H1 (cell line): ENCODE results near the gene GABRR1. TPM values are rescaled to one million over a fixed set of nuclear protein-coding genes. Genes with fewer than 3 reads are reported as not detected.

Experiments used
- POU5F1 ChIP-seq: IDR thresholded peaks from 2 replicates; pipeline ENCODE4 v1.6.1; 2011; ENCODE audit warnings: low read depth, mild to moderate bottlenecking, low read length, moderate library complexity
- RFX5 ChIP-seq: IDR thresholded peaks from 2 replicates; pipeline ENCODE4 v1.6.1; 2011; ENCODE audit warnings: low read depth, low read length, improper control_type of control experiment, borderline replicate concordance
- SIX5 ChIP-seq: IDR thresholded peaks from 2 replicates; pipeline ENCODE4 v1.6.1; 2011; ENCODE audit warnings: mild to moderate bottlenecking, low read depth, low read length
- SUZ12 ChIP-seq: fragments of 200-600 bp; sonication (generic); IDR thresholded peaks from 2 replicates; pipeline ENCODE4 v1.6.1; 2012; ENCODE audit warnings: mild to moderate bottlenecking, inconsistent platforms, low read length, moderate library complexity, mixed read lengths
- TCF12 ChIP-seq: IDR thresholded peaks from 2 replicates; pipeline ENCODE4 v1.6.1; 2011; ENCODE audit warnings: low read depth, mild to moderate bottlenecking, low read length
- ZNF274 ChIP-seq: IDR thresholded peaks from 2 replicates; pipeline ENCODE4 v1.7.0; 2012; ENCODE audit warnings: low read length, borderline replicate concordance; ENCODE audit errors: extremely low read depth
- polyA plus RNA-seq, 7 experiments: library from polyadenylated mRNA; depleted of rRNA in 3 of 7; stranded (reverse) in 5 of 7; unstranded in 2 of 7; fragments of >200 nt in 5 of 7; fragments of 200-250 nt in 2 of 7; gene quantifications; 1 replicate in 5 of 7; 2 replicates in 1 of 7; 4 replicates in 1 of 7; pipeline versions ENCODE4 v1.2.1 to v1.2.3, GENCODE V29; 2011 to 2013; ENCODE audit warnings: missing spikeins in 2 of 7, mixed read lengths in 2 of 7
- total RNA-seq: library from RNA; stranded (reverse); fragmentation: NEBNext Ultra II Directional; extraction: Animal tissue kit (Norgen Biotek cat#: 25700); gene quantifications from 2 replicates; pipeline ENCODE4 v1.2.1, GENCODE V29; 2021
- TF ChIP-seq, protein P1 (sequence below): fragments of 300-600 bp; sonication (generic); IDR thresholded peaks from 2 replicates; pipeline ENCODE4 v1.7.1; 2012; ENCODE audit warnings: low read length, moderate library complexity, mild to moderate bottlenecking, inconsistent platforms; ENCODE audit not compliant: insufficient replicate concordance

The GABRR1 gene
- total and polyA plus RNA-seq, 2 of the 8 experiments (the other 6 are each of a cell fraction or from before 2014, with no cell fraction given): 0.60 to 0.63 TPM

DNA sequence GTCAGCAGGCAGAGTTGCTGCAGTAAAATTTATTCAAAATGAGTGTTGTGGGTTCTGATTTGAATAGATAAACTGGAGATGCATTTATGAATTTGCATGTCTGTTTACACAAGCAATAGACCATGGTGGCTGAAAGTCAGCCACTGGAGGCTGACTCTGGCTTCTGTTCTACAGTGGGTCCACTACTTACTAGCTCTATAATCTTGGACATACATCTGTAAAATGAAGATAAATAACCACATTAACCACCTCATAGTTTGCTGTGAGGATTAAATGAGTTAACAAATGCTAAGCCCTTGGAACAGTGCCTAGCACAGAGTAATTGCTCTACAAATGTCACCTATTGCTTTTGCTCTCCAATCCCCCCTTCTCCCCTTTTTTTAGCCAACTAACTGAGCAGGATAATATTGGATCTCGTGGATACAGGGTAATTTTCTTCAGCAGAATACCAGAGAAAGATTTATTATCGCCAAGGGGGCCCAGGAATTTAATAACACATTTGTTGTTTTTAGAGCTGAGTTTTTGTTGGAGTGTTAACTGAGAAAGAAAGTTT lies 72.7 kb downstream of the GABRR1 start (continued):
- TF ChIP-seq RFX5 (no peak), SUZ12 (no peak), TCF12 (no peak), ZNF274 (no peak), SIX5 (no peak), POU5F1 (no peak)
- TF ChIP-seq, protein P1, sequence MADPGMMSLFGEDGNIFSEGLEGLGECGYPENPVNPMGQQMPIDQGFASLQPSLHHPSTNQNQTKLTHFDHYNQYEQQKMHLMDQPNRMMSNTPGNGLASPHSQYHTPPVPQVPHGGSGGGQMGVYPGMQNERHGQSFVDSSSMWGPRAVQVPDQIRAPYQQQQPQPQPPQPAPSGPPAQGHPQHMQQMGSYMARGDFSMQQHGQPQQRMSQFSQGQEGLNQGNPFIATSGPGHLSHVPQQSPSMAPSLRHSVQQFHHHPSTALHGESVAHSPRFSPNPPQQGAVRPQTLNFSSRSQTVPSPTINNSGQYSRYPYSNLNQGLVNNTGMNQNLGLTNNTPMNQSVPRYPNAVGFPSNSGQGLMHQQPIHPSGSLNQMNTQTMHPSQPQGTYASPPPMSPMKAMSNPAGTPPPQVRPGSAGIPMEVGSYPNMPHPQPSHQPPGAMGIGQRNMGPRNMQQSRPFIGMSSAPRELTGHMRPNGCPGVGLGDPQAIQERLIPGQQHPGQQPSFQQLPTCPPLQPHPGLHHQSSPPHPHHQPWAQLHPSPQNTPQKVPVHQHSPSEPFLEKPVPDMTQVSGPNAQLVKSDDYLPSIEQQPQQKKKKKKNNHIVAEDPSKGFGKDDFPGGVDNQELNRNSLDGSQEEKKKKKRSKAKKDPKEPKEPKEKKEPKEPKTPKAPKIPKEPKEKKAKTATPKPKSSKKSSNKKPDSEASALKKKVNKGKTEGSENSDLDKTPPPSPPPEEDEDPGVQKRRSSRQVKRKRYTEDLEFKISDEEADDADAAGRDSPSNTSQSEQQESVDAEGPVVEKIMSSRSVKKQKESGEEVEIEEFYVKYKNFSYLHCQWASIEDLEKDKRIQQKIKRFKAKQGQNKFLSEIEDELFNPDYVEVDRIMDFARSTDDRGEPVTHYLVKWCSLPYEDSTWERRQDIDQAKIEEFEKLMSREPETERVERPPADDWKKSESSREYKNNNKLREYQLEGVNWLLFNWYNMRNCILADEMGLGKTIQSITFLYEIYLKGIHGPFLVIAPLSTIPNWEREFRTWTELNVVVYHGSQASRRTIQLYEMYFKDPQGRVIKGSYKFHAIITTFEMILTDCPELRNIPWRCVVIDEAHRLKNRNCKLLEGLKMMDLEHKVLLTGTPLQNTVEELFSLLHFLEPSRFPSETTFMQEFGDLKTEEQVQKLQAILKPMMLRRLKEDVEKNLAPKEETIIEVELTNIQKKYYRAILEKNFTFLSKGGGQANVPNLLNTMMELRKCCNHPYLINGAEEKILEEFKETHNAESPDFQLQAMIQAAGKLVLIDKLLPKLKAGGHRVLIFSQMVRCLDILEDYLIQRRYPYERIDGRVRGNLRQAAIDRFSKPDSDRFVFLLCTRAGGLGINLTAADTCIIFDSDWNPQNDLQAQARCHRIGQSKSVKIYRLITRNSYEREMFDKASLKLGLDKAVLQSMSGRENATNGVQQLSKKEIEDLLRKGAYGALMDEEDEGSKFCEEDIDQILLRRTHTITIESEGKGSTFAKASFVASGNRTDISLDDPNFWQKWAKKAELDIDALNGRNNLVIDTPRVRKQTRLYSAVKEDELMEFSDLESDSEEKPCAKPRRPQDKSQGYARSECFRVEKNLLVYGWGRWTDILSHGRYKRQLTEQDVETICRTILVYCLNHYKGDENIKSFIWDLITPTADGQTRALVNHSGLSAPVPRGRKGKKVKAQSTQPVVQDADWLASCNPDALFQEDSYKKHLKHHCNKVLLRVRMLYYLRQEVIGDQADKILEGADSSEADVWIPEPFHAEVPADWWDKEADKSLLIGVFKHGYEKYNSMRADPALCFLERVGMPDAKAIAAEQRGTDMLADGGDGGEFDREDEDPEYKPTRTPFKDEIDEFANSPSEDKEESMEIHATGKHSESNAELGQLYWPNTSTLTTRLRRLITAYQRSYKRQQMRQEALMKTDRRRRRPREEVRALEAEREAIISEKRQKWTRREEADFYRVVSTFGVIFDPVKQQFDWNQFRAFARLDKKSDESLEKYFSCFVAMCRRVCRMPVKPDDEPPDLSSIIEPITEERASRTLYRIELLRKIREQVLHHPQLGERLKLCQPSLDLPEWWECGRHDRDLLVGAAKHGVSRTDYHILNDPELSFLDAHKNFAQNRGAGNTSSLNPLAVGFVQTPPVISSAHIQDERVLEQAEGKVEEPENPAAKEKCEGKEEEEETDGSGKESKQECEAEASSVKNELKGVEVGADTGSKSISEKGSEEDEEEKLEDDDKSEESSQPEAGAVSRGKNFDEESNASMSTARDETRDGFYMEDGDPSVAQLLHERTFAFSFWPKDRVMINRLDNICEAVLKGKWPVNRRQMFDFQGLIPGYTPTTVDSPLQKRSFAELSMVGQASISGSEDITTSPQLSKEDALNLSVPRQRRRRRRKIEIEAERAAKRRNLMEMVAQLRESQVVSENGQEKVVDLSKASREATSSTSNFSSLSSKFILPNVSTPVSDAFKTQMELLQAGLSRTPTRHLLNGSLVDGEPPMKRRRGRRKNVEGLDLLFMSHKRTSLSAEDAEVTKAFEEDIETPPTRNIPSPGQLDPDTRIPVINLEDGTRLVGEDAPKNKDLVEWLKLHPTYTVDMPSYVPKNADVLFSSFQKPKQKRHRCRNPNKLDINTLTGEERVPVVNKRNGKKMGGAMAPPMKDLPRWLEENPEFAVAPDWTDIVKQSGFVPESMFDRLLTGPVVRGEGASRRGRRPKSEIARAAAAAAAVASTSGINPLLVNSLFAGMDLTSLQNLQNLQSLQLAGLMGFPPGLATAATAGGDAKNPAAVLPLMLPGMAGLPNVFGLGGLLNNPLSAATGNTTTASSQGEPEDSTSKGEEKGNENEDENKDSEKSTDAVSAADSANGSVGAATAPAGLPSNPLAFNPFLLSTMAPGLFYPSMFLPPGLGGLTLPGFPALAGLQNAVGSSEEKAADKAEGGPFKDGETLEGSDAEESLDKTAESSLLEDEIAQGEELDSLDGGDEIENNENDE: no peak
- TF ChIP-seq, all 59 proteins: peak for 0
